Lung (tissue), 12 donors: ENCODE data around the gene FSIP1. TPM values are rescaled to one million over a fixed set of nuclear protein-coding genes. Genes with fewer than 3 reads are reported as not detected.

Experiments
- ATAC-seq: fragments of 200-7000 bp; cut with Tn5 transposase; one replicate; pipeline ENCODE4 v1.9.1; 2020; ENCODE audit warnings: moderate number of reproducible peaks; ENCODE audit not compliant: insufficient read depth, low FRiP score
- DNase-seq, 3 donors: peaks; one replicate each; pipeline ENCODE4 v3.0.0-alpha.2; 2013 to 2017
- H3K27ac ChIP-seq, 2 donors: one replicate each; pipeline ENCODE4 v1.5.1; 2013; ENCODE audit warnings: mild to moderate bottlenecking in 2 of 2, moderate library complexity in 2 of 2, control low read depth in 1 of 2, inconsistent platforms in 1 of 2, low read depth in 1 of 2, low read length in 1 of 2
- H3K27me3 ChIP-seq, 3 donors: one replicate each; pipeline ENCODE4 v1.5.1; 2013; ENCODE audit warnings: low read length in 2 of 3; ENCODE audit not compliant: control insufficient read depth in 3 of 3, insufficient read depth in 3 of 3
- H3K36me3 ChIP-seq, 4 donors: one replicate each; pipeline ENCODE4 v1.5.1; 2013; ENCODE audit warnings: low read length in 4 of 4, mild to moderate bottlenecking in 1 of 4, moderate library complexity in 1 of 4; ENCODE audit not compliant: control insufficient read depth in 4 of 4, insufficient read depth in 4 of 4
- H3K4me1 ChIP-seq, 5 donors: one replicate each; pipeline ENCODE4 v1.5.1; 2013; ENCODE audit warnings: low read length in 5 of 5, mild to moderate bottlenecking in 2 of 5, moderate library complexity in 1 of 5; ENCODE audit not compliant: control insufficient read depth in 5 of 5, insufficient read depth in 5 of 5
- H3K4me3 ChIP-seq: one replicate; pipeline ENCODE4 v1.5.1; 2013; ENCODE audit warnings: mild to moderate bottlenecking, control low read depth, moderate library complexity
- H3K9ac ChIP-seq, 2 donors: one replicate each; pipeline ENCODE4 v1.5.1; 2013; ENCODE audit warnings: low read length in 2 of 2, control low read depth in 1 of 2; ENCODE audit not compliant: insufficient read depth in 1 of 2
- H3K9me3 ChIP-seq, 4 donors: one replicate each; pipeline ENCODE4 v1.5.1; 2013; ENCODE audit warnings: low read length in 3 of 4, mild to moderate bottlenecking in 1 of 4, moderate library complexity in 1 of 4; ENCODE audit not compliant: control insufficient read depth in 4 of 4, insufficient read depth in 3 of 4
- WGBS, 2 donors: extraction: QIAGEN DNeasy Blood & Tissue Kit; methylation state at CpG; one replicate each; pipeline ENCODE4 v1.1.7; 2013; 5-methylcytosine and 5-hydroxymethylcytosine counted together
- polyA plus RNA-seq, 2 donors: library from polyadenylated mRNA; stranded (reverse); fragments of 200-250 nt; gene quantifications; one replicate each; pipeline ENCODE4 v1.2.1, GENCODE V29; 2013
- total RNA-seq, 2 donors: library from RNA; depleted of rRNA in 1 of 2; stranded (reverse); fragments of >200 nt in 1 of 2; gene quantifications; one replicate each; pipeline ENCODE4 v1.2.1, GENCODE V29; 2014 to 2021
- TF ChIP-seq, protein P1 (sequence below): IDR thresholded peaks from 2 replicates; pipeline ENCODE4 v1.5.1; 2012; ENCODE audit warnings: mild to moderate bottlenecking; ENCODE audit errors: control extremely low read depth, extremely low read depth
- donor health status: control.
- donor health status: control.
- donor health status: Bipolar disorder and iron deficiency.
- donor health status: healthy.
- donor health status: DM: yes; HTN: yes; CAD: no.

The FSIP1 gene
- total and polyA plus RNA-seq, 4 donors, result 0.35 to 2.2 (median 0.98) TPM

DNA sequence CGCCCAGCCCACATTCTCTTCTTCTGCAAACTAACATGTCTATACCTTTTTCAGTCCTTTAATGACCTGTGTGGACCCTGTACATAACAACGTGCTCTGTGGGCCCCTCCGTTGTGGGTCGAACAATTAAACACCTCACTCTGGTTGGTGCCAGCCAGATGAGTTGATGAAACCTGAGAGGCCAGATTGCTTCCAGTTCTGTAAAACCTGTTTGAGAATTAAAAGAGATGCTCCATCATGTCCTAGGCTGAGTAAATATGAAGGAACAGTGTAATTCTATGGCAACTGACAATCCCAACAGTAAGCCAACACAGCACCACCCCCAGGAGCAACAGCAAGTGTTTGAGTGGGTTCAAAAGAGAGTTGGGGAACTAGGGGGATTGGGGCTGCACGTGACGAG is 207.5 kb downstream of the FSIP1 start:
- peaks cover 0 to 35% (median 4%) of the 10 kb centered on the region in 5 donors for H3K4me1 ChIP-seq
- DNase-seq (no peak), ATAC-seq (no peak)
- H3K36me3 ChIP-seq, result no peaks in the 10 kb centered on the region
- no peaks in the 10 kb centered on the region for H3K9me3 ChIP-seq
- 92 to 93% methylated on average over 6 of the region's 6 CpGs for WGBS, 2 donors
- no peak overlapping the region for H3K27ac ChIP-seq
- H3K9ac ChIP-seq, result no peak overlapping the region
- no peaks in the 10 kb centered on the region for H3K27me3 ChIP-seq
- TF ChIP-seq, protein P1, sequence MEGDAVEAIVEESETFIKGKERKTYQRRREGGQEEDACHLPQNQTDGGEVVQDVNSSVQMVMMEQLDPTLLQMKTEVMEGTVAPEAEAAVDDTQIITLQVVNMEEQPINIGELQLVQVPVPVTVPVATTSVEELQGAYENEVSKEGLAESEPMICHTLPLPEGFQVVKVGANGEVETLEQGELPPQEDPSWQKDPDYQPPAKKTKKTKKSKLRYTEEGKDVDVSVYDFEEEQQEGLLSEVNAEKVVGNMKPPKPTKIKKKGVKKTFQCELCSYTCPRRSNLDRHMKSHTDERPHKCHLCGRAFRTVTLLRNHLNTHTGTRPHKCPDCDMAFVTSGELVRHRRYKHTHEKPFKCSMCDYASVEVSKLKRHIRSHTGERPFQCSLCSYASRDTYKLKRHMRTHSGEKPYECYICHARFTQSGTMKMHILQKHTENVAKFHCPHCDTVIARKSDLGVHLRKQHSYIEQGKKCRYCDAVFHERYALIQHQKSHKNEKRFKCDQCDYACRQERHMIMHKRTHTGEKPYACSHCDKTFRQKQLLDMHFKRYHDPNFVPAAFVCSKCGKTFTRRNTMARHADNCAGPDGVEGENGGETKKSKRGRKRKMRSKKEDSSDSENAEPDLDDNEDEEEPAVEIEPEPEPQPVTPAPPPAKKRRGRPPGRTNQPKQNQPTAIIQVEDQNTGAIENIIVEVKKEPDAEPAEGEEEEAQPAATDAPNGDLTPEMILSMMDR, result no peak
- H3K4me3 ChIP-seq, result no peak overlapping the region

DNA sequence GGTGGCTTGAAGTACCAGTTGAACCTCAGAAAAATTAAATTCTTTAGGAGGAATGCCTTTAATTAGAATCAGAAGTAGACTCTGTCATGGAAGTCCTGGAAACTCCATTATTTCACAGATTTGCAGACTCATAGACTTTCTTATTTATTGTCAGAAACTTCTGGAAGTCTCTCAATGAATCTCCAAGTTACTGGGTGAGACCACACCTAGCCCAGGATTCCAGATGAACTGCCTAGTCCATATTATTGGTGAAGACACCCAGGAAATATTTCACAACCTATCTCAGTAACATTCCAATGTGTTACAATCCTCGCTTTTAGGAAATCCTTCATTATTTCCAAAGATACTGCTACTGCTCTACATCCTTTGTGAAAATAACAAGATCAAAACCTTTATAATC is 208.2 kb downstream of the FSIP1 start:
- DNase-seq (no peak), ATAC-seq (no peak)
- TF ChIP-seq, protein P1, result no peak
- H3K27ac ChIP-seq, result no peak overlapping the region
- no peak overlapping the region for H3K4me3 ChIP-seq
- 83 to 92% methylated on average over 1 of the region's 1 CpG for WGBS, 2 donors
- no peaks in the 10 kb centered on the region for H3K9me3 ChIP-seq
- no peaks in the 10 kb centered on the region for H3K36me3 ChIP-seq
- peaks cover 0 to 36% (median 4%) of the 10 kb centered on the region in 5 donors for H3K4me1 ChIP-seq
- H3K27me3 ChIP-seq, result no peaks in the 10 kb centered on the region
- no peak overlapping the region for H3K9ac ChIP-seq

DNA sequence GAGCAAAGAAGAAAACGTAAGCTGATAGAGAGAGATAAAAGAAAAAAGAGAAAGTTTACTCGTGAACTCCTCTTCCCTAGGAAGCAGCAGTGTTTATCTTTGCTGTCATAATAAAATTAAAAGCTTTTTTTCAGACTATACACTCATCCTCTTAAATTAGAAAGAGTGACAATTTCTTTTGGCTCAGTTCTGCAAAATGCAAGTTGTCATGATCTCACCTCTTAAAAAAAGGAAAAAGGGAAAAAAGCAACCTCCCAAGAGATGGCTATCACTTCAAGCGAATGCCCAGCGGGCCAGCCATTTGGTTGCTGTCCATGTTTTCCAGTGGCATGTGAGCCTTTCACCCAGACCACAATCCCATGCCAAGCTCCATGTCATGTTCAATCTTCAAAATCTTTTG is 208.8 kb downstream of the FSIP1 start:
- Histone ChIP-seq H3K9ac (no peak overlapping the region), H3K4me3 (no peak overlapping the region), H3K4me1 (peaks cover 0 to 30% (median 4%) of the 10 kb centered on the region in 5 donors), H3K27me3 (no peaks in the 10 kb centered on the region), H3K27ac (no peak overlapping the region), H3K9me3 (no peaks in the 10 kb centered on the region), H3K36me3 (no peaks in the 10 kb centered on the region)
- TF ChIP-seq, protein P1, result no peak
- ATAC-seq (no peak), DNase-seq (no peak)
- WGBS, 2 donors, result 63 to 64% methylated on average over 4 of the region's 4 CpGs

DNA sequence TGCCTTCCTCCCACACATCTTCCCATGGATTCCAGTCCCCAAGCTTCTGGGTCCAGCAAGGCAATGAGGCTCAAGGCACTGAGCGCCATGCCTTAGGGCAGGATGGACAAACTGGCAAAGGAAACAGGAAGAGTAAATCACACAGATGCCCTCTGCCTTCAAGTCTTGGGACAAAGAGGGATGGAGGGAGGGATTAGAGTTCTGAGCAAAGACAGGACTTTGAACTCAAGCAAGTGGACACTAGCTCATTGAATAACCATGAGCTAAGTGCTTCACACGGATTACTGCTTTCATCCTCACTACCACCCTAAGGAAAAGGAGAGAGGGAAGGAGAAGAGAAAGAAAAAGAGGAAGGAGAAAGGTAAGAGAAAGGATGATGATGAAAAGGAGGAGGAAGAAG is 209.4 kb downstream of the FSIP1 start:
- DNase-seq, result no peak
- Histone ChIP-seq H3K4me3 (no peak overlapping the region), H3K9me3 (no peaks in the 10 kb centered on the region), H3K36me3 (no peaks in the 10 kb centered on the region), H3K27me3 (no peaks in the 10 kb centered on the region), H3K4me1 (peaks cover 0 to 25% (median 2%) of the 10 kb centered on the region in 5 donors), H3K9ac (no peak overlapping the region), H3K27ac (no peak overlapping the region)
- TF ChIP-seq, protein P1, result no peak
- WGBS, 2 donors, result 90 to 95% methylated on average over 2 of the region's 2 CpGs
- ATAC-seq, result no peak
